Activated CD4-positive, CD25-positive, alpha-beta regulatory T cell treated with anti-CD3 and anti-CD28 coated beads, Interleukin-2, amount 50 U/mL, for 24 hours (primary cell): ENCODE data around the gene CAPN3.

Experiments used
- ATAC-seq, 2 donors: fragments of 150-1000 bp; cut with Tn5 transposase; one replicate each; pipeline ENCODE4 v1.10.0; 2021; ENCODE audit warnings: mild to moderate bottlenecking in 1 of 2, moderate library complexity in 1 of 2

CAPN3 gene

GRCh38 chr15:42358141-42358540, 1.2 kb upstream of the CAPN3 start:
- no peak for ATAC-seq

GRCh38 chr15:42359985-42360384, 684 bp downstream of the CAPN3 start:
- no peak for ATAC-seq

- ATAC-seq, result no peak
These were observed 1.3 kb downstream of the CAPN3 start for GRCh38 chr15:42360535-42361112.

- ATAC-seq, result no peak
These were observed 4.2 kb downstream of the CAPN3 start for GRCh38 chr15:42363487-42363886.

- no peak for ATAC-seq
These were observed 4.6 kb downstream of the CAPN3 start for GRCh38 chr15:42363942-42364341.

- ATAC-seq, result no peak
These were observed 5.2 kb downstream of the CAPN3 start for GRCh38 chr15:42364529-42364928.

- no peak for ATAC-seq
These were observed 6.7 kb downstream of the CAPN3 start for GRCh38 chr15:42365921-42366550.

- no peak for ATAC-seq
These were observed 7.7 kb downstream of the CAPN3 start for GRCh38 chr15:42367041-42367440.

- no peak for ATAC-seq
These were observed 8.8 kb downstream of the CAPN3 start for GRCh38 chr15:42368096-42368495.

GRCh38 chr15:42371096-42371495, 11.8 kb downstream of the CAPN3 start:
- peak in 1 of 2 donors; percentile 24 for ATAC-seq

GRCh38 chr15:42373274-42373673, 14.0 kb downstream of the CAPN3 start:
- ATAC-seq, result no peak

GRCh38 chr15:42373936-42374335, 14.6 kb downstream of the CAPN3 start:
- ATAC-seq, result no peak

- ATAC-seq, result no peak
These were observed 15.5 kb downstream of the CAPN3 start for GRCh38 chr15:42374810-42375209.

GRCh38 chr15:42375252-42375651, 16.0 kb downstream of the CAPN3 start:
- ATAC-seq, result no peak

GRCh38 chr15:42375941-42376340, 16.6 kb downstream of the CAPN3 start:
- ATAC-seq, result no peak

GRCh38 chr15:42378011-42378410, 18.7 kb downstream of the CAPN3 start:
- ATAC-seq, result no peak

- no peak for ATAC-seq
These were observed 25.3 kb downstream of the CAPN3 start for GRCh38 chr15:42384597-42384996.

- ATAC-seq, result no peak
These were observed 26.1 kb downstream of the CAPN3 start for GRCh38 chr15:42385206-42385979.

- no peak for ATAC-seq
These were observed 26.8 kb downstream of the CAPN3 start for GRCh38 chr15:42385980-42386700.

- no peak for ATAC-seq
These were observed 28.3 kb downstream of the CAPN3 start for GRCh38 chr15:42387603-42388002.

- ATAC-seq, result no peak
These were observed 33.2 kb downstream of the CAPN3 start for GRCh38 chr15:42392309-42393024.

GRCh38 chr15:42394106-42394505, 34.8 kb downstream of the CAPN3 start:
- no peak for ATAC-seq

GRCh38 chr15:42395838-42396237, 36.5 kb downstream of the CAPN3 start:
- no peak for ATAC-seq
